Hepatic stellate cell (primary cell): Measurements from ENCODE around the gene LRRC3C.

Experiments used
- DNase-seq: peaks from one replicate; pipeline ENCODE4 v3.0.0; 2011; ENCODE audit warnings: low spot score

Gene LRRC3C

DNA sequence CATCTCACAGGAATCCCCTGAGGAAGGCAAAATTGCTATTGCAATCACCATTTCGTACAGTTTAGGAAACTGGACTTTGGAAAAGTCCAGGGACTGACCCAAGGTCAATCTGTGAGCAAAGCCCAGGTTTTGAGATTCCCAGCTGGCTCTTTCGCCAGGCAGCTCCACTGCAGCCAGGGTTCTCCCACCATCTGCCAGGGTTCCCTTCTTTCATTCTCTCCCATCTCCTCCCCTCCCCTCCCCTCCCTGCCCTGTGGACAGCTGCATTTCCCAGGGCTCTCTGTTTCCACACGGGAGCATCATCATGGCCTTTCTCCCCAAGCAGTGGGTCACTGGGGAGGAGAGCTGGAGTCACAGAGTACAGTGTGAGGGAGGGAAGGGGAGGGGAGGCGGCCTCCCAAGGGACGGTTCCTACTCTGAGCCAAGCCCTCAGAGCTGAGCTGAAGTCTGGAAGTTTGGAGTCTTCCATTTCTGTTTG is 23.4 kb downstream of the LRRC3C start:
- DNase-seq = no peak

DNA sequence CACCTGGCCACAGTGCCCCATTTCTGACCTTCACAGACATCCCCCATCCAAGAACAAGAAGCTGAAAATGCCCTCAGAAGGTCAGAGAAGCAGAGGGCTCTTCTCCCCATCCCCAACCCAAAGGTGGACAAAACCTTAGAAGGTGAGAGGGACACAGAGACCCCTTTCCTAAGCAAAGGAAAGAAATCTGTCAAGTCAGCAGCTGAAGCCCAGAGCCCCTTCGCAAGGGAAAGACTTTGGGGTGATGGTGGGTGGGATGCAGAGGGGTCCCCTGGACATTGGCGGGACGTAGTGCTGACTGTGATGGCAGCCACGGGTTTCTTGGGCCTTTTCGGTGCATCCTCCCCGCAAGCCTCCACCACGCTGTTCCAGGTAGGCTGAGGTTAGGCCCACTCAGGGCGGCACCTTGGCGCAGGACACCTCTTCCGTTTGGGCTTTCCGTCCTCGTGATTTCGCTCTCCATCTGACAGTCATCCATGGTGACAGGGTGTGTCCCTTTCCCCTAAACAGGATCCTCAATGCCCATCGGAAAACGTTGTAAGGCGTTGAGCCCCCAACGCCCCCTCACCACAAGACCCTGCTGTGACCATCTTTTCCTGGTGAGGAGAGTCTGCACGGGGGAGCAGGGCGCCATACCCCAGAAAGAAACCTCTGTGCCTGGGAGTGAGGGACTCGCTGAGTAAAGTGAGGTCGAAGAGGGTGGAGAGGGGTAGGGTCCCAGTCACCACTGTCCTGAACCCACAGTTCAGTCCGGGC is 24.6 kb downstream of the LRRC3C start:
- DNase-seq = no peak

DNA sequence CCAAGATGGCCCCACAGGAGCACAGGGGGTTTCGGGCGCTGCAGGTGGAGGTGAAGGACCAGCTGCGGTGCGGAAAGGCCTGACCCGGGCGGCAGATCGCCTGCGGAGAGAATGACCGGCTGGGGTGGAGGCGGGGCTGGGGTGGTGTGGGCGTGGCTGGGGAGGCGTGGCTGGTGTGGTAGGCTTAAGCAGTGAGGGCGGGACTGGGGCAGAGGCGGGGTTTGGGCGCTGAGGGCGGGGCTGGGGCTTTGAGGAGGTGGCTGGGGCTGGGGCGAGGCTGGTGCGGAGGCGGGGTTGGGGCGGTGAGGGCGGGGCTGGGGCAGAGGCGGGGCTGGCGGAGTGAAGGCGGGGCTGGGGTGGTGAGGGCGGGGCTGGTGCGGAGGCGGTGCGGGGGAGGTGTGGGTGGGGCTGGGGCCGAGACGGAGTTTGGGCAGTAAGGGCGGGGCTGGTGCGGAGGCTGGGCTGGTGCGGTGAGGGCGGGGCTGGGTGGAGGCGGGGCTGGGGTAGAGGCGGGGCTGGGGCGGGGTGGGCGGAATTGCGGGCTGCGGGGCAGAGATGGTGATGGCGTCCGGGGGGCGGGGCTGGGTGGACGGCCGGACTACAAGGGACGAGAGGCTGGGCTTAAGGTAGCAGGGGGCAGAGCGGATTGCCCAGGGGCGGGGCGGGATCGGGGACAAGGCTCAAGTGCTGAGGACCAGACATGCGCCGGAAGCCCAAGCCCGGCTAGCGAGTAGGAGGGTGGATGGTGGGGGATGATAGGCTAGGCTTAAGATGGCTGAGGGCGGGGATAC is 25.3 kb downstream of the LRRC3C start:
- peak; percentile 95 for DNase-seq

DNA sequence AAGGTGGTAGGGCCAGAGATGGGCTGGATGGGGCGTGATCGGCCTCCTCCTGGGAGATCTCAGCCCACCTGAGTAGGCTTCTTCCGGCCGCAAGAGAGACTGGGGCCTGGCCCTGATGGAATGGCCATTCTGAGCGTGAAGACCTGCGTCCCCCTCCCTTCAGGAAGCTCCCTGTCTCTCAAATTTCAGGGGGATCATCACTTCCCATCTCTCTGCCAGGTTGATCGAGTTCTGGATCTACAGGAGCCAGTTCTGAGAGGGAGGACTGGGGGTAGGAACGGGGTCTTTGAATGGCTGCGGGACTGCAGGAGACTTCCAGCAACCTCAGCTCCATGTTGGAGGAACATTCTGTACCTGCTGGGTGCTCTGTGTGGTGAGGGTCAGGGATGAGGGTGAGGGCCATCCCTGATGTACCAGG is 25.9 kb downstream of the LRRC3C start:
- DNase-seq = no peak

DNA sequence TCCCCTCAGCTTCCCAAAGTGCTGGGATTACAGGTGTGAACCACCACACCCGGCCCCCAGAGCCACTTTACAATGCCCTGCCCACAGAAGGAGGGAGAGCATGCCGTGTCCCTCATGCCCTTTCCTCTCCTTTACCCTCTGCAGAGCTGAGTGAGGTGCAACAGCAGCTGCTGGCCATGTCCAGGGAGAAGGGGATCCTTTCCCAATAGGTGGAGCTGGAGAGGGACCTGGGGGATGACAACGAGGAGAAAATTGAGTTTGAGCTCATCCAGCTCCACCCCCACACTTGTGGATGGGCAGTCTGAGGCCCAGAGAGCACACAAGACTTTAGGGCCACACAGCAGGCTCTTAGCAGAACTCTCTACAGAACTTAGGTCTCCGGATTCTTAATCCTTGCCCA is 27.3 kb downstream of the LRRC3C start:
- DNase-seq = no peak

DNA sequence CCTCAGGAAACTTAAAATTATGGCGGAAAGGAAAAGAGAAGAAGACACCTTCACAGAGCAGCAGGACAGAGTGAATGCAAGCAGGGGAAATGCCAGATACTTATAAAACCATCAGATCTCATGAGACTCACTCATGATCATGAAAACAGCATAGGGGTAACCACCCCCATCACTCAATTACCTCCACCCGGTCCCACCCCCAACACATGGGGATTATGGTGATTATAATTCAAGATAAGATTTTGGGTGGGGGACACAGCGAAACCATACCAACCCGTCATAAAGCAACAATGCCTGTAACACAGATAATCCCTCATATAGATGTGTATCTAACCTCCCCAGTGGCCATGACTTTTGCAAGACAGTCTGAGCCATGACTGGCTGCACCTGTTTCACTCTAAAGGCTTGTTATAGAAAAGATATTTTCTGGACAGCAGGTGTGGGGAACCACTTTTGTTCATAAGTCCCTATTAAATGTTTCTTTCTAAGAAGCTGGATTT is 28.2 kb downstream of the LRRC3C start:
- no peak for DNase-seq

DNA sequence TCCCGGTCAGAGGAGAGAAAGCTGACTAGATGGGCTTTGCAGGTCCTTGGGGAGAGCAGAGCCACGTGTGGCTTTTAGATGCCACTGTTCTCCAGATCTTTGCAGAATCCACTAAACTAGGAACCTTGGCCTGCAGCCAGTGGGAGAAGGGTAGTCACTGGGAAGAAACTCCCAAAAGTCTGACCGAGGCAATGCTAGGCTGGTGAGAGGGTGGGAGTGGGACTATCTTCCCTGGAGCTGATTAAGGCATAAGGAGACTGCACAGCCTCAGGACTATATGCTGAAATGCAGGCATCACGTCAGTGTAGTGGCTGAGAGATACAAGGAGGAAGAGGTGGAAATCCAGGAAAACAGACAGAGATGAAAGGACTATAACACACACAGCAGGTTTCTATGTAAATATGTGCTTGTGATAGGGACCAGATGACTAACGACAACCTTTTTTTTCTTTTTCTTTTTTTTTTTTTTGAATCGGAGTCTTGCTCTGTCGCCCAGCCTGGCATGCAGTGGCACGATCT is 33.1 kb downstream of the LRRC3C start:
- DNase-seq = no peak

DNA sequence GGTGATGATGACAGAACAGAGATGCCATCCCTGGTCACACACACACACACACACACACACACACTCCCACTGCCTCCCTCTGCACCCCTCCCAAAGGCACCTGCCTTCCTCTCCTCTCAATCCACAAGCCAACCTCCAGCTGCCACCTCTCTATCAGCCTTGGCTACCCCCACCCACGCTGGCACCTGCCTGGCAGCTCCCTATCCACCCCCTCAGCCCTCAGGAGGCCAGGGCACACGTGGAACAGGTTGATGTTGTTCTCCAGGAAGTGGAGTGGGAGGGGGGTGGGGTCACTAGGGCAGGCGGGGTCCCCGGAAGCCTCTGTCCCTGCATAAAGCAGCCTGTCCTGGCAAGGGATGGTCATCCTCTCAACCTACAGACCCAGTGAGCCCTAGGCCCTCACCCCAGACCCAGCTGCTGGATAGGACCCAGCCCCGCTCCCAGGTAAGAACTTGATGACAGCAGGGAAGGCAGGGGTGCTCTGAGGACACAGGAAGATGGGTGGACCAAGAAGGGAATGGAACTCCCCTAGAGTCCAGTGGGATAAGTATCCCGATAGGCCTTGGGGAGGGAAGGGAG is 35.2 kb downstream of the LRRC3C start, which contains the start of gene GSDMA:
GSDMA (plus strand) TSS at position 363 of the 579 bp plus-strand sequence. CDS start 2,684 bp downstream, outside the sequence.
- no peak for DNase-seq

DNA sequence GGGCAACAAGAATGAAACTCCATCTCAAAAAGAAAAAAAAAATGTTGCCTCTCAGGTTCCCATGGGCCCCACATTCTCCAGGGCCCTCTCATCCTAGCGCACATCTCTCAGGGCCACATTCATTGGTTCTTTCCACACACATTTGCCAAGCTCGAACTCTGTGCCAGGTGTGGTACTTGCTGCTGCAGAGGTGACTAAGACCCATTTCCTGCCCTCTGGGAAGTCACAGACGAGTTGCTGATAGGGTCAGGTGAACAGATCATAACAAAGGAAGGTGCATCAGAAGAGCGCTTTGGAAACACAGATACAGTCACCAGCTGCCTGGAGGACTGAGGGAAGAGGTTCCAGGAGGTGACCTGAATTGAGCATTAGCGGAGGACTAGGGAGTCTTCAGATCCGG is 36.3 kb downstream of the LRRC3C start:
- DNase-seq = no peak

DNA sequence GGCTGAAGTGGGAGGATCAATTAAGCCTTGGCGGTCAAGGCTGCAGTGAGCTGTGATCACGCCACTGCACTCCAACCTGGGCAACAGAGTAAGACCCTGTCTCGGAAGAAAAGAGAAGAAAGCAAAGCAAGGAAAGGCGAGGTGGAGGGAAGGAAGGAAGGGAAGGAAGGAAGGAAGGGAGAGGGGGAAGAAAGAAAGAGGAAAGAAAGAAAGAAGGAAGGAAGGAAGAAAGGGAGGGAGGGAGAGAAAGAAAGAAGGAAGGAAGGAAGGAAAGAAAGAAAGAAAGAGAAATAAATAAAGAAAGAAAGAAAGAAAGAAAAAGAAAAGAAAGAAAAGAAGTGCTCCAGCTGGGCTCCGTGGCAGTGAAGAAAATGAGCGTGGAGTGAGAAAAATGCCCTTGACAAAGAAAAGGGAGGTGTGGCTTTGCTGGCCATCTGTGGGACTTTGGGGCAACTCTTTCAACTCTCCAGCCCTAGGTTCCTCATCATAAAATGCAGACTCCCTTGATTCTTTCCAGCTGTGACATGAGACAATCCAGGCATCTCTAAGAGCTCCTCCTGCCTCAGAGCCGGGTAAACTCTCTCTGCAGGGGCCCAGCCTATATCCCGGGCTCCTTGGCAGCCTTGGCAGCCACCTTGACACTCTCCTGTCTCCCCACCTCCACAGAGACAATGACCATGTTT is 37.6 kb downstream of the LRRC3C start:
- DNase-seq = no peak

DNA sequence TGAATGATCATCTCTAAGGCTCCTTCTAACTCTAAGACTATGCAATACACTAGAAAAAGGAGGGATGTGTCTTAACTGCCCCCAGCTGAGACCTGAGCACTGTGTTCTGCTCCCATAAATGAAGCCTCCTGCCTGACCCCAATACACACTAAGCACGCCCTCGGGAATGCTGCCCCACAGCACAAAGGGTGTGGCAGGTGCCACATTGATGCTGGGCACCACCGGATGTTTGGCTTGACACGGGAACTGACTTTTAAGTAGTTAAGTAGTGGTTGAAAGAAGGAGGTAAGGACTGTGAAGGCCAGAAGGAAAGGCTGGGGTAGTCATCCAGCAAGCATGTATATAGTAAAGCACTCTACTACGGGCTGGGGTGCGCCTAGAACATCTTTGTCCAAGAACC is 39.2 kb downstream of the LRRC3C start:
- no peak for DNase-seq

DNA sequence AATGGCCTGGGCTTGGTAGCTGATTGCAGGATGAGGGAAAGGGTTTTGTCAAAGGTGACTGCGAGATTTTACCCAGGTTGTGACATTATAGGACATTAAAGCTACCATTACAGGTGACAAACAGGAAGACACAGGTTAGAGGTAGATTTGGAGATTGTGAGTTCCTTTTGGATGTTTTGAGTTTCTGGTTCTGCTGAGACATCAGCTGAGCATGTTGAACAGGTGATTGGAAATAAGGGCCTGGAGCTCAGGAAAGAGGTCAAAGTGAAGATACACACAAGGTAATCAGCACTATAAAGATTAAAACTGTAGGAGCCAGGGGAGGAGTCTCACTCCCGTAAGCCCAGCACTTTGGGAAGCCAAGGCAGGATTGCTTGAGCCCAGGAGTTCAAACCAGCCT is 41.2 kb downstream of the LRRC3C start:
- DNase-seq = no peak

DNA sequence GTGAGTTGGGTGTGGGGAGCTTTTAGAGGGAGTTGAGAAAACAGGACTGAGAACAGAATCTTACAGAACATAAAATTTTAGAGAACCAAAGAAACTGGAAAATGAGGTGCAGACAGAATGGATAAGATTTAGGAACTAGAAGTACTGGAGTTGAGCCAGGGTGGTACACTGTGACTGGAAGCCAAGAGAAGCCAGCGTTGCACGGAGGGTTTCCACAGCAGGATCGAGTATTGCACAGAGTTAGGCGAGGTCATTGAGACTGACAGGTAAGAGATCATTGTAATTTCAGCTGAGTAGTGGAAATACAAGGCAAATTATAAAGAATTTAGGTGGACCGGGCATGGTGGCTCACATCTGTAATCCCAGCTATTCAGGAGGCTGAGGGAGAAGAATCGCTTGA is 41.8 kb downstream of the LRRC3C start:
- DNase-seq = no peak

DNA sequence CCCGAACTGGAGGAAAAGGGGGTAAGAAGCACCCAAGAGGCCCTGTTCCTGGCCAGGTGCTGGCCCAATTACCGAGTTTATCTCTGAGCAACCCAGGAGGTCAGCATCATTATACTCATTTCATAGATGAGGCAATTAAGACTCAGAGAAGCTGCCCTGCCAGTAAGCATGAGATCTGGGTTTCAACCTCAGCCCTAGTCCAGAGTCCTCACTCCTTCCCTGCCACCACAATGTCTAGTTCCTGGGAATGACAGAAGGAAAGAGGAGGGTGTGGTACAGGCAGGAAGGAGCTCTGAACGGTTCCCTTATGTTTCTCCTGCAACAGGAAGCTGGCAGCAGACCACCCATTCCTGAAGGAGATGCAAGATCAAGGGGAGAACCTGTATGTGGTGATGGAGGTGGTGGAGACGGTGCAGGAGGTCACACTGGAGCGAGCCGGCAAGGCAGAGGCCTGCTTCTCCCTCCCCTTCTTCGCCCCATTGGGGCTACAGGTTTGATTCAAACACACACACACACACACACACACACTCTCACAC is 42.7 kb downstream of the LRRC3C start:
- no peak for DNase-seq

DNA sequence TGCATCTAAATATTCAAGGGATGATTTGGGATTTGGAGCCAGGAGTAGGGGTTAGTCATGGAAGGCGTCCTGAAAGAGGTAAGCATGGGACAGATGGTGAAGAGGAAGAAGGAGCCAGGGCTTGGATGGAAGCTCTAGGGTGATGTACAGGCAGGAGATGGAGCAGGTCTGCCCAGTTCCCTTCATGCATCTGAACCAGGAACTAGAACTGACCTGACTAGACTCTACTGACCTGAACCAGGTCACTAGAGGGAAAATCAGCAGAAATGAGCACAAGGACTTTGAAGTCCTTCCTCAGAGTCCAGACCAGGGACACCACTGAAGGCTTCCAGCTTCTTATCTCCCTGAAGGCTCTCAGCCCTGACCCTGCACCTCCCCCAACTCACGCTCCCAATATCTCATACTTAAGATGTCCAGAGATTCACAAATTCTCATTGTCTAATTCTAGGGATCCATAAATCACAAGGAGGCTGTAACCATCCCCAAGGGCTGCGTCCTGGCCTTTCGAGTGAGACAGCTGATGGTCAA is 43.6 kb downstream of the LRRC3C start:
- no peak for DNase-seq

DNA sequence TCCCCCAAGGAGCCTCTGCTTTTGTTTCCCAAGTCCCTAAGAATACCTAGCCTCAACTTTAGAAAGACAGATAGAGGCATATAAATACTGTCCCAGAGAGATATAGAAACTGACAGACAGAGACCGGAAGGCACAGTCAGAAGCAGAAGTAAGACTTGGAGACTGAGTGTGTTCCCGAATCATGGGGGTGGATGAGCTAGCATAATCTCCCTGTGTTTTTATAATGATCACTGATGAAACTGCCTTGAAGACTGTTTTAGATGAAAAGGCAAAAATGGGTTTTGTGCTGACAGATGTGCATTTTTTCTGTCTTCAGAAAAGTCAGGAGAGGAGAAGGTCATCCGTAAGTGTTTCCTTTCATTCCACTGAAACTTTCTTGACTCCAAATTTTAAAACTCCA is 44.7 kb downstream of the LRRC3C start:
- DNase-seq = no peak

DNA sequence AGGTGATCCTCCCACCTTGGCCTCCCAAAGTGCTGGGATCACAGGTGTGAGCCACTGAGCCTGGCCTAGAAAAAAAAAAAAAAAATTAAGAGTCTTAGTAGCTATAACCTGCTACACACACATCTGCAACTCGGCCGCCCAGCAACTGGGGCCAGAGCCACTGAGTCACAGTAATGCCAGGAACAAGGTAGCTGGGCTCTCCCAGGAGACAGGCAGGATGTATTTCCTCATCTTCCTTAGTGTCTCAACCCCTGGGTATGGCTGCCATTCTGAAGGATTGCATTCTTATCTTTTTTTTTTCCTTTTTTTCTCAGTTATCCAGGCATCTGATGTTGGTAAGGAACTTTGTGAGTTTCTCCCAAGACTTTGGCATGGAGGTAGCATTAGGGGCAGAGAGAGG is 46.0 kb downstream of the LRRC3C start:
- no peak for DNase-seq

DNA sequence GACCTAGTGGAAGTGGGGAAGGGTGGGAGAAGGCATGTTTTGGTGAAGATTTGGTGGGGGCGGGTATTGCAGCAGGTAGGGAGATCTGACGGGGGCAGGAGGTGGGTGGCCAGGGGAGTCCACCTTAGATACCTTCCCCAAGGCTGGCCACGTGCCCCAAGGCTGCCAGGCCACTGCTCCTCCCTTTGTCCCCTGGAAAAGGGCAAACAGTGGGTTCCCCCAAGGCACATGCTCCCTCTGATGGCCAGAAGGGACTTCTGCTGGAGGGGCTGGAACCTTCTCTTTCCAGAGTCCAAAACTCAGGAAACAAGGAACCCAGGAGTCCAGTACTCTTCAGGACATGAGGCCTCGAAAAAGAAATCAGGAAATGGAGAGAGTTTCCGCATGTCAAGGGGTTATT is 46.9 kb downstream of the LRRC3C start:
- DNase-seq = no peak

DNA sequence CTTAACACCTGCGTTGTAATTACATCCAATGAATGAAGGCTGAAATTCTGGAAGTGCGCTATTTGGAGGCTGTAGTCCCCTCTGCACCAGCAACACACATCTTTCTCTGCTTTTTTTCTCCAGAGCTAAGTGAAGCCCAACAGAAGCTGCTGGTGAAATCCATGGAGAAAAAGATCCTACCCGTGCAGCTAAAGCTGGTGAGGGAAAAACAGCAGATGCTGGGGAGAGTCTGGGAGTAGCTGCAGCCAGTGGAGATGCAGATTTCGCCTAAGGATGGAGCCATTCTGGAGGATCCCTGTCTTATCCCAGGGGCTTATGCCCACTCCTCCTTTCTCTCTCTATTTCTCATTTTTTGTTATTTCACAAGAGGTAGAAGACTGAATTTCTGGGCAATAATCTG is 48.3 kb downstream of the LRRC3C start:
- DNase-seq = no peak

DNA sequence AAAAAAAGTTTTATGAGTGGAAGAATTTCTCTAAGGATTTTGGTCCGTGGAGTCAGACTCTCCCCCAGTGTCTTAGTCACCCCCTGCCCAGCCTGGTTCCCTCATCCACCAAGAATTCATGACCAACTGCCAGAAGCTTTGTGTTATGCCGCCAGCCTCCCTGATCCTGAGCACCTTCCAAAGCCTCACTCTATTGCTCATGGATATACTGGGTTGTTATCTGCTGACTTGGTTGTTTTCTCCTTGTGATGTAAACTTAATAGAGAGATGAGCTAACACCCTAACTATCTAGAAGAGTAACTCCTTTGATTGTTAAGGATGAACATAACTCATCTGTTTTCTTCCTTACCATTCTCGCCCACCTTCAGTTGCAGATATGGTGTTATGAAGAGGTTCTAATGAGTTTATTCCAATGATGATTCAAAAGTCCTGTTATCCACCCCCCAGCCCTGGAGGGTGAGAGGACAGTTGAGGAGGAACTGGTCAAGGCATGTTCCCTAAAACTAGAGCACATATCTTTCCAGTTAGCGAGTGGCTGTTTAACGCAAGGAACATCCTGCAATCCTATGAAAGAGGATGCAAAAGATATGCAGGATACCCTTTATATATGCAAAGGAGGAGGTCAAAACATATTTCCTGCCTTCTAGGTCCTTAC is 51.6 kb downstream of the LRRC3C start:
- DNase-seq = peak; percentile 65

DNA sequence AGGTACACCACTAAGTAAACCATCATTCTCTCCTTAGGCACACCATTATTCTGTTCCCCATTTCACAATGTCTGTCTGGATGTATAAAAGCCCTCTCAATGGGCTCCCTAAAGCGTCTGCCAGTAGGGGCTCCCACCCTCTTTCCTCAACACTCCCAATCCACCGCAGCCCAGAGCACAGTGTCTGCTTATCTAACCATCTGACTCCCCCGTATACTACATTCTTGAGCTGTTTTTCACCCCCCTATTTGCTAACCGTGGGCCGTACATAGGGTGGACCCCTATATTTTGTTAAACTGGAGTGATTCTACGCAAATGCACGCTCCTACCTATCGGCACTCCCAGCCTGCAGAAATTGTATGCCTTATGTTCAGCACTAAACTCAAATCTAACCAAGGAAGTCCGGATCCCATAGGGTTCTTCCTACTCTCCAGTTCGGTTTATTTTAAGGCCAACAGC is 52.4 kb downstream of the LRRC3C start:
- peak; percentile 17 for DNase-seq
